Activated naive CD8-positive, alpha-beta T cell treated with anti-CD3 and anti-CD28 coated beads, Interleukin-2, amount 50 U/mL, for 16 hours (primary cell): ENCODE measurements around the gene RAC3.

Source experiments
- DNase-seq: peaks from one replicate; pipeline ENCODE4 v3.0.0-alpha.2; 2020; ENCODE audit warnings: low read depth, low spot score

RAC3 gene

GRCh38 chr17:81999587-81999975, 31.9 kb upstream of the RAC3 start:
- no peak for DNase-seq

DNA sequence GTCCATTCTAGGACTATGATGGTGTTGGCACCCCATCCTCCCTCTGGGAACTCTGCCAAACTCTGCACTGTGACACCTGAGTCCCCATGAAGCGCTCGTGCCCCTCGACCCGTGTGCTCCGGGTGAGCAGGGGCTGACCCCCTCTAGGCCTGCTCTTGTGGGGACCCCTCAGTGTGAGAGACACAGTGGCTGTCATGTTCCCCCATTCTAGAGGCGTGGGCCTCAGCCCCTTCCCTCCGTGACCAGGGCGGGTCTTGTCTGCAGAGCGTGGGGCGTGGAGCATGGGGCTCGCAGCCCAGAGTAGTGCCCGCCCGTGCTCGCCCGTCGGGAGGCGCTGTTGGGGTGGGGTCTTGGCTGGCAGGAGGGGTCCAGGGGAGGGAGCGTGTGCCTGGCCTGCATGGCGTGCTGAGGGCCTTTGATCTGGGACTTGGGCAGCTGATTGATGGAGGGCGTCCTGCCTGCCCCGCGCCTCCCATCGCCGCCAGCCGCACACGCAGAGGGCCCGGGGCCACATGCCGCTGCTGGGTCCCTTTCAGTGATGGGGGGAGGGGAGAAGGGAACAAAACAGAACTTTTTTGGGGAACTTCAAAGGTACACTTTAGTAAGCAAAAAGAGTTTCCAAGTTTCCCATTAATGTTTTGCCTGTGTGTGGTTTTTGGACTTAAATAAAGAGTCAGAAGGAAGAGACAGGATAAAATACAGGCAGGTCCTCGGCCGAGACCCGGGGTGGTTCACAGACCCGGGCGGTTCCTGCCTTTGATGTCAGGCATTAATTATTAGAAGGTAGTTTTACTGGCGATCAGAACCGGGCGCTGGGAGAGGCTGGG, 31.3 kb upstream of the RAC3 start:
- no peak for DNase-seq

- no peak for DNase-seq
These were observed 30.5 kb upstream of the RAC3 start for GRCh38 chr17:82000803-82001570.

GRCh38 chr17:82001571-82002056, 29.9 kb upstream of the RAC3 start:
- DNase-seq: no peak

GRCh38 chr17:82003411-82004381, 27.8 kb upstream of the RAC3 start:
- DNase-seq: no peak

DNA sequence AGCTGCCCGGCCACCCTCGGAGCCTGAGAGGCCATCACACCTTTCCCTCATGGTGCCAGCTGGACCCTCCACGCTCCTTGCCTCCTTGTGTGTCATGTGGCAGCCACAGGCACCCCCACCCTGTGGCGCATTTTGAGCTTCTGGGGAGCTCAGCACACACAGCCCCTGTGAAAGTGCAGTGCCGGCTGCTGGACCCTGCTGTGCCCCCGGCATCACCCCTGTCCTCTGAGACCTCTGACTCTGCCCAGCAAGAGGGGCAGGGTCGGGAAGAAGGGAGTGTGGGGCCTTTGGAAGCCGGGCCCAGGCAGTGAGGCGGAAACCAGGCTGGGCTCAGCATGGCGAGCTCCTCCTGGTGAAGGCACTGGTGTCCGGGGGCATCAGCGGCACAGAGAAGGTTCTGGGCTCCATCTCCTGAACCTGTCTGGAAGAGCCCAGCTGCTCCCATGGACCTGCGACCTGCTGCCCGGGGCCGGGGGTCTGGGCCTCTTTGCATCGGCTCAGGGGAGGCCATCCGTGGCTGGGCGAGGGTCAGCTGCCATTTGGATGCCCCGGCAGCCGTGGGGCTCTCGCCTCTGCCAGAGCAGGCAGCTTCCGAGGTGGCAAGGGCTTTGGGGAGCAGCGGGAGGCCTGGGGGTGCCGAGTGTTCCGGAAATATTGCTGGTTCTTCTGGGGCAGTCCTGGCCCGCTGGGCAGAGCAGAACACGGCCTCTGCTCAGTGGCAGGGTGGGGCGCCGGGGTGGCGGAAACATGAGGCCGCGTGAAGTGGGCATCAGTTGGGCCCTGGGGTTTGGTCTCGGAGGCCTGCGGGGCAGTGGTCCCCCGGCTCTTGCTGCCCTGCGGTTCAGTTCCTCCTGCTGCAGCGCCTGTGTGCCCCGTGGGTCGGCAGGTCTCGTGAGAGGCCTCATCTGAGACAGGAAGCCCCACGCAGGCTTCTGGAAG, 26.7 kb upstream of the RAC3 start:
- no peak for DNase-seq

DNA sequence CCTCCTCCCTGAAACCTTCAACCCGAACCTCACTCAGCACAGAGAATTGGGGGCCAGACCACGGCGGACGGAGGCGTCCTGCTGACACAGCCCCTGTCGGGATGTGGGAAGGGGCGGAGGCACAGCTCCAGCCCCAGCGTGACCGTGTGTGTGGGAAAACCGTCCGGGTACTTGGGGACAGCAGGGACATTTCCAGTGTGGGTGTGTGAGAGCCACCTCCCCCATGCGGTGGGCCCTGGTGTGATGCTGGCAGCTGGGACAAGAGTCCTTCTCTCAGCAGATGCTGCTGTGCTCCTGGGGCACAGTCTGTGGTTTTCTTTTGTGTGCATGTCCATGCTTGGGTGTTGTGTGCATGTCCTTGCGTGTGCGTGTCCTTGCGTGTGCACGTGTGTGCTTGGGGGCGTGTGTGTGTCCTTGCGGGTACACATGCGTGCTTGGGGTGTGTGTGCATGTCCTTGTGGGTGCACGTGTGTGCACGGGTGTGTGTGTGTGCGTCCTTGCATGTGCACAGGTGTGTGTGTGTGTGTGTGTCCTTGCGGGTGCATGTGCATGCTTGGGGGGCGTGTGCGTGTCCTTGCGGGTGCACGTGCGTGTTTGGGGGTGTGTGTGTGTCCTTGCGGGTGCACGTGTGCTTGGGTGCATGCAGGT, 25.7 kb upstream of the RAC3 start:
- DNase-seq: no peak

GRCh38 chr17:82006468-82007227, 24.8 kb upstream of the RAC3 start:
- DNase-seq: no peak

DNA sequence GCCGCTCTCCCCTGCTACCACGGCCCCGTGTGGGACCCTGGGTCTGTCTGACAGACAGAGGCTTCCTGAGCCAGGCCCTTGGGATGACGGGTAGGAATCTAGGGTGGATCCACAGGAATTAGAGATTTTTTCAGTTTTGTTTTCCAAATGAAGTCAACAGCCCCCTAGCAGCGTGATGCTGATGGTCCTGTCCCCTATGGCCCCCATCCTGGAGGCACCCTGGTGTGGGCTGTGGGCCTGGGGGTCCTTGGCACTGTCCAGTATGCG, 24.3 kb upstream of the RAC3 start:
- DNase-seq: no peak

DNA sequence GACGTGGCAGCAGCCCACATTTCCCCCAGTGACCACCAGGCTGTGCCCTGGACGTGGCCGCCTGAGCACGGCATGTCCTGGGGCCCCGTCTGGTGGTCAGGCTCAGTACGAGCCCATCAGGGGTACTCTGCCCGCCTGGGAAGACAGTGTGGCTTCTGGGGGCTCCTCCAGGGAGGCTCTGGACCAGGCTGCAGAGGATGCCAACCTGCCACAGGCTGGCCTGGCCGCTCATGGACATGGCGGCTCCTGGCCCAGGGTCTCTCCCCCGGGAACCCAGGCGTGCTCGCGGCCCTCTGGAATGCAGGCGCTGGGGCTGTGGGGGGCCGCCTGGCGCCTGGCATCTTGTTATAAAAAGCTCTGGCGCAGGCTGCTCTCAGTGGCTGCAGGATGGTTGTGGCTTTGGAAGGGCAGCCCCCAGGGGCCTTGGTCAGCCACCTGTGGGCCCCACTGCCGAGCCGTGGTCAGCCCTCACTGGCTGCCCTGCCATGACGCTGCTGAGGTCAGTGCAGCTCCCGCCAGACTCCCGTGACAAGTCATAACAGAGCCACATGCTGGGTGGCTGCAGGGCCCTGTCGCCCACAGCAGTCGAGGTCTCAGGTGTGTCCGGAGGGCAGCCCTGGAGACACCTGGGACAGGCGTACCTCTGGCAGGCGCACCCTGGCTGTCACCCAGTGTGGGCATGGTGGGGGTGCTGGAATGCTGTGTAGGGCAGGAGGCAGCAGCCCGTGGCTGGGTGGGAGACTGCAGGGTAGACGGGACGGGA, 23.8 kb upstream of the RAC3 start:
- no peak for DNase-seq

DNA sequence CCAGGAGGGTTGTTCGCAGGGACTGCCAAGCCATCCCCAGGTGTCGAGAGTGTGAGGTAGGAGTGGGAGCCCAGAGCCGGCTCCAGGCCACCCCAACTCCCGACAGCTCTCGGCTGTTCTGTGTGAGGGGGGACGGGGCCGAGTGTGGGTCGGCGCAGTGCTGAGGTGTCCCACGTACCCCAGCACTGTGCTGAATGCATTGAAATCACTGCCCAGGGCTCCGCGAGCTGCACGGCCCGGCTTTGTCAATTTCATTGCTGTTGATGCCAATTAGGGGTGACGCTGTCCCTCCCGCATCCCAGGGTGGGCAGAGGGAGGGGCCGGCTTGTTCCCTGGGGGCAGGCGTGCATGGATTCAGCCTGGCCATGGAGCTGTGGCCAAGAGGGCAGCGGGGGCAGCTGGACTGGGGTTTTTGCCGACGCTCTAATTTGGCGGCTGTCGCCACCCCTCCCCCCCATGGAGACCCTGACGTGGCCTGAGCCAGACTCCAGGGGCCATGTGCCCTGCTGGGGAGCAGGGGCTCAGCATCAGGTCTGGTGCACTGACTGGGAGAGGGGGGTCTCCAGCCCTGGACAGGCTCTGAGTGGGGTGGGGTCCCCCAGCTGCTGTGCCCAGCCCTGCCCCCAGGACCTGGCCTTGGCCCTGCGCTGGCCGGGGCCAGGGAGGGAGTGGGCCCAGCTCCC, 23.1 kb upstream of the RAC3 start:
- DNase-seq: no peak

- DNase-seq: no peak
These were observed 22.5 kb upstream of the RAC3 start for GRCh38 chr17:82008941-82009405.

DNA sequence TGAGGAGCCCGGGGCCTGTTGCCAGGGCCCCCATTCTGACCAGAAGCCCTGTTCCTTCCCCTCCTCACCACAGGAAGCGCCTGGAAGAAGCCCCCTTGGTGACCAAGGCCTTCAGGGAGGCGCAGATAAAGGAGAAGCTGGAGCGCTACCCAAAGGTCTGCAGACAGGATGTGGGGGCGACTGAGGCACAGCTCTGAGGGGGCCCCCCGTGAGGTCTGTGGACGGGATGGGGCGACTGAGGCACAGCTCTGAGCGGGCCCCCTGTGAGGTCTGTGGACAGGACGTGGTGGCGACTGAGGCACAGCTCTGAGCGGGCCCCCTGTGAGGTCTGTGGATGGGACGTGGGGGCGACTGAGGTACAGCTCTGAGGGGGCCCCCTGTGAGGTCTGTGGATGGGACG, 22.1 kb upstream of the RAC3 start:
- DNase-seq: no peak

GRCh38 chr17:82010575-82011525, 20.6 kb upstream of the RAC3 start:
- DNase-seq: no peak

DNA sequence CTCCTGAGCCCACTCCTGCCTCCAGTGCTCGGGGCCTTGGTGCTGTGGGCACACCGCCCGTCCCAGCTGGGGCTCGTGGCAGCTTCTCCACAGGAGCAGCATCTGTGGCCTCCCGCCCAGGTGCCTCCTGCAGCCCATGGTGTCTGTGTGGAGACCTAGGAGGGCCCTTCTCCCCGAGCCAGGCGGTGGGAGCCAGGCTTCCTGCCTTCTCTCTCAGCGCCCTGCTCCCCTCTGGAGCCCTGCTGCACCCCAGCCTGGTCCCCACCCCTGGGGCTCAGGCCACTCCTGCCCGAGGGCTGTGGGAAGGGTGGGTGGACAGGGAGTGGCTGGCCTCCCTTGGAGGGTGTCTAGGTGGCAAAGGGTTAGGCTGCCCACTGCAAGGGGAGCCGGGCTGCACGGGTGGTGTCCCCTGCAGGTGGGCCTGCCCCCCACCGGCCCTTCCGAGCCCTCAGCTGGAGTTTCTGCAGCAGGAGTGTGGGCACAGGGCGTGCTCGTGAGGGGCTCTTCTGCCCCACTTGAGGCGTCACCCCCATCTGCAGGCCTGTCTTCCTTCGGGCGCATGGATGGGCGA, 19.8 kb upstream of the RAC3 start:
- DNase-seq: no peak

DNA sequence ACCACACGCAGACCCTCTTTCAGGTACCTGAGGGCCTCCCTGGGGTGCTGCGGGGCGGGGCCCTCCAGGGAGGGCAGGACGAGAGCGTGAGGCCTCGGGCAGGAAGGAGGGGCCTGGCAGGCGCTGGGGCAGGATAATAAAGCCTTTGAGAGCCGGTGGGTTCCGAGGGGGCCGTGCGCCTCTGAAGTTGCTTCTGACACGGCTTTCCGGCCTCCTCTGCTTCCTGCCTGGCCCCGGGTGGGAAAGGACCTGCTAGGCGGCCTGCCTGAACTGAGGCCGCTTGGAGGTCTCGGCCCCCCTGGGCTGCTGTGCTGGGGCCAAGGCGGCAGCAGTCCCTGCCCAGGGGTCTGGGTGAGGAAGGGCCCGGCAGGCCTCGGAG, 19.2 kb upstream of the RAC3 start:
- DNase-seq: no peak
